Right lung (tissue), 10 donors: ENCODE results near the gene MICAL1. TPM values are rescaled to one million over a fixed set of nuclear protein-coding genes. Genes with fewer than 3 reads are reported as not detected.

Source experiments
- DNase-seq, 2 donors: peaks; one replicate each; pipeline ENCODE4 v3.0.0-alpha.2; 2013
- long read RNA-seq, 8 donors: transcript quantifications; one replicate each; lab custom pipeline, GENCODE V29; 2026
- polyA plus RNA-seq, 5 donors: library from polyadenylated mRNA; unstranded; fragments of 120-200 nt; gene quantifications; one replicate each; pipeline versions ENCODE4 v1.2.1 to v1.2.3, GENCODE V29; 2013; ENCODE audit warnings: inconsistent platforms in 1 of 5, low replicate concordance in 1 of 5; ENCODE audit not compliant: insufficient read length in 5 of 5, insufficient read depth in 1 of 5

Gene MICAL1, protein sequence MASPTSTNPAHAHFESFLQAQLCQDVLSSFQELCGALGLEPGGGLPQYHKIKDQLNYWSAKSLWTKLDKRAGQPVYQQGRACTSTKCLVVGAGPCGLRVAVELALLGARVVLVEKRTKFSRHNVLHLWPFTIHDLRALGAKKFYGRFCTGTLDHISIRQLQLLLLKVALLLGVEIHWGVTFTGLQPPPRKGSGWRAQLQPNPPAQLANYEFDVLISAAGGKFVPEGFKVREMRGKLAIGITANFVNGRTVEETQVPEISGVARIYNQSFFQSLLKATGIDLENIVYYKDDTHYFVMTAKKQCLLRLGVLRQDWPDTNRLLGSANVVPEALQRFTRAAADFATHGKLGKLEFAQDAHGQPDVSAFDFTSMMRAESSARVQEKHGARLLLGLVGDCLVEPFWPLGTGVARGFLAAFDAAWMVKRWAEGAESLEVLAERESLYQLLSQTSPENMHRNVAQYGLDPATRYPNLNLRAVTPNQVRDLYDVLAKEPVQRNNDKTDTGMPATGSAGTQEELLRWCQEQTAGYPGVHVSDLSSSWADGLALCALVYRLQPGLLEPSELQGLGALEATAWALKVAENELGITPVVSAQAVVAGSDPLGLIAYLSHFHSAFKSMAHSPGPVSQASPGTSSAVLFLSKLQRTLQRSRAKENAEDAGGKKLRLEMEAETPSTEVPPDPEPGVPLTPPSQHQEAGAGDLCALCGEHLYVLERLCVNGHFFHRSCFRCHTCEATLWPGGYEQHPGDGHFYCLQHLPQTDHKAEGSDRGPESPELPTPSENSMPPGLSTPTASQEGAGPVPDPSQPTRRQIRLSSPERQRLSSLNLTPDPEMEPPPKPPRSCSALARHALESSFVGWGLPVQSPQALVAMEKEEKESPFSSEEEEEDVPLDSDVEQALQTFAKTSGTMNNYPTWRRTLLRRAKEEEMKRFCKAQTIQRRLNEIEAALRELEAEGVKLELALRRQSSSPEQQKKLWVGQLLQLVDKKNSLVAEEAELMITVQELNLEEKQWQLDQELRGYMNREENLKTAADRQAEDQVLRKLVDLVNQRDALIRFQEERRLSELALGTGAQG
- polyA plus RNA-seq, result 10 to 100 TPM; 47.7 to 65.3 (median 57.3) TPM
- long read RNA-seq, donor 1, partial matches to known transcripts, result 6 of 8 reads
- long read RNA-seq, donor 1, other reads (novel, unspliced or antisense), result 0 of 8 reads
- long read RNA-seq, donor 2, result 0 reads
- long read RNA-seq, donor 3, partial matches to known transcripts, result 6 of 6 reads
- long read RNA-seq, donor 3, other reads (novel, unspliced or antisense), result 0 of 6 reads
- long read RNA-seq, donor 4, partial matches to known transcripts, result 0 of 1 reads
- long read RNA-seq, donor 4, other reads (novel, unspliced or antisense), result 0 of 1 reads
- long read RNA-seq, donor 5, partial matches to known transcripts, result 5 of 5 reads
- long read RNA-seq, donor 5, other reads (novel, unspliced or antisense), result 0 of 5 reads
- long read RNA-seq, donor 6, partial matches to known transcripts, result 5 of 6 reads
- long read RNA-seq, donor 6, other reads (novel, unspliced or antisense), result 0 of 6 reads
- long read RNA-seq, donor 7, partial matches to known transcripts, result 6 of 6 reads
- long read RNA-seq, donor 7, other reads (novel, unspliced or antisense), result 0 of 6 reads
- long read RNA-seq, donor 8, partial matches to known transcripts, result 0 of 3 reads
- long read RNA-seq, donor 8, other reads (novel, unspliced or antisense), result 0 of 3 reads

DNA sequence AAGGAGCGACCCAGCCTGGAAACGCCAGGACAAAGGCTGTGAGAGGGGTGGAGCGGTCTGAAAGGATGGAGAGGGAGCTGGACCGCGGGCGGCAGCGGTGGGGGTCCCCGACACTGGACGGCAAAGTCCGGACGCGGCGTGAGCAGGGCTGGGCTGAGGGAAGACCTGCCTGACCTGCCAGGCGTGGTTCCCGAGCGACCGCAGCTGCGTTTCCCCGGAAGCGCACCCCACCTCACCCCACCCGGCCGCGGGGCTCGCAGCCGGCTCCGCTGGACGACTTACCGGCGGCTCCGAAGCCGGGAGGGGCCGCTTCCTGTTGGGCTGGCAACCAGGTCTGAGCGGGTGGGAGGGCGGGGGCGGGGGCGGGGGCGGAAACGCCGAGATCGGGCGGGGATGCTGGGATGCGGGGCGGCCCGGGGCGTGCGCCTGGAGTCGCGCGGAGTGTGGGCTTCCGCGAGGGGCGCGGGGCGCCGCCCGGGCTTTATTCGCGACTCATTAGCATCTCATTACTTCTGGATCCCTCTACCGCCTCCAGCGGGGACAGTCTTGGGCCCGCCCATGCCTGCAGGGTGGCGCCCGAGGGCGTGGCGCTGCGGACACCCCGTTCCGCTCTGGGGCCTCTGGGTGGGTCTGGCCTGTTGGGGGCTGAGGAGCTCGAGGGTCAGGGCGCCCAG is at the start of gene MICAL1:
MICAL1 (minus strand) TSS at position 336 of the 674 bp plus-strand sequence. CDS start 1,576 bp downstream, outside the sequence.
- DNase-seq, result peak; percentile 74 to 77

DNA sequence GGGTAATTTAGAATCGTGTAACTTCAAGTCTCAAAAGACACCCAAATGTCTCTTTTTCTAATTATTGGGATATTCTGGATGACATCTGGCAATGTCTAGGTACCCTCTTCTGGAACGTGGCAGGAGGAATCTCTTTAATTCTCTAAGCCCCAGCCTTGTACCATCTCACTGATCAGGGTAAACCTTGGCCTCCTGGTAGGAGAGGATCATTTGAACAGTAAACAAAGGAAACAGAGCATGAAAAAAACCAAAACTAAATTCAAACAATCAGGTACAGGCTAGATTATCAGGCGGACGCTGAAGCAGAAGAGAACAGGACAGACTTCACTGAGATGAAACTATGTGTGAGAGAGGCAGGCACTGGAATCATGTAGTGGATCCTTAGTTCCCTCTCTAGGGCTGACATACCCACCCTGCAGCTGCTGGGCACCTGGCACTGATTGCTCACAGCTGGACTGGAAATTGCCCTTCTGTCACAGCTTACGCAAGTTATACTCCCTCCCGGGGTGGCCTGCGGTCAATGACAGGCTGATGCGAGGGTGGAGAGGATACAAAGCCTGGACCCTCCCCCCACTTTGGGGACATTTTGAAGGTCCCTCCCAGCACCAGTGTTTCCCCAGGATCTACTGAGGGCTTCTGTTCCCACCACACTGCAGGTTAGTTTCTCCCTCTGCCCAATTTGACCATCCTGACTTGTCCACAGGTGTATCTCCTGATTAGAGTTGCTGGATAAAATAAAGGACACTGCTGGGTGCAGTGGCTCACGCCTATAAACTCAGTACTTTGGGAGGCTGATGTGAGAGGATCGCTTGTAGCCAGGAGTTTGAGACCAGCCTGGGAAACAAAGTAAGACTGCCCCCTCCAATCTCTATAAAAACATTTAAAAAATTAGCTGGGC is 48.0 kb upstream of the MICAL1 start:
- DNase-seq, result no peak

DNA sequence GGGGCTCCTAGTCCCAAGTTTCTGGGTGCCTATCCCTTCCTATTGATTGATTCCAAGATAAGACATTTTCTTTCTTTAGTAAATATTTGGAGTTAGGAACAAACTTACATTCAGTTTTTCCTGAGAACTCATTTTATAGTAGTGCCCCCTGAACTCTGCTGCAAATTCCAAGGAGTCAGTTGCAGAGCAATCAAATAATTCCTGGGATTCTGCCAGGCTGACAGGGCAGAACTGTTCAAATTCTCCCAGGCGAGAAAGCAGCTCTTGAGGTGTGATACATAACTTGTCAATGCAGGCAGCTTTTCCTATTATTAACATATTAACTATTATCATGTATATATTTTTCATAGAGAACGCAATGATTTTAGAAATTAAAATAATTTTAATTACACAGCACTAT is 43.4 kb upstream of the MICAL1 start:
- DNase-seq, result no peak

DNA sequence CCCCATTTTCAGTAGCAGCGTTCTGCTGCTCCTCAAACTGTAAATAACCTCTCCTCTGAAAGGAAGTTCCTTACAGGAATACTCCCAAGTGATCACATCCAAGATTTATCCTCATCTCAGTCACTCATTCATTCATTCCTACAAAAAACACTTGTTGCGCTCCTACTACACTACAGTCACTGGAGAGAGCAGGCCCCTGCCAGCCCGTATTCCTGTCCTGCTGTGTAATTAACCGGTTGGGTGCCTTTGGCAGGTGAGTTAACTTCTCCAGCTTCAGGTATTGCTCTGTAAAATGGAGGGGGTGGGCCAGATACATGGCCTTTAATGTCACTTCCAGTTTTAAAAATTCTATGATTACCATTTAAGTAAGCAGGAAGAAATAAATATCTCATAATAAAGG is 42.5 kb upstream of the MICAL1 start:
- DNase-seq, result no peak

DNA sequence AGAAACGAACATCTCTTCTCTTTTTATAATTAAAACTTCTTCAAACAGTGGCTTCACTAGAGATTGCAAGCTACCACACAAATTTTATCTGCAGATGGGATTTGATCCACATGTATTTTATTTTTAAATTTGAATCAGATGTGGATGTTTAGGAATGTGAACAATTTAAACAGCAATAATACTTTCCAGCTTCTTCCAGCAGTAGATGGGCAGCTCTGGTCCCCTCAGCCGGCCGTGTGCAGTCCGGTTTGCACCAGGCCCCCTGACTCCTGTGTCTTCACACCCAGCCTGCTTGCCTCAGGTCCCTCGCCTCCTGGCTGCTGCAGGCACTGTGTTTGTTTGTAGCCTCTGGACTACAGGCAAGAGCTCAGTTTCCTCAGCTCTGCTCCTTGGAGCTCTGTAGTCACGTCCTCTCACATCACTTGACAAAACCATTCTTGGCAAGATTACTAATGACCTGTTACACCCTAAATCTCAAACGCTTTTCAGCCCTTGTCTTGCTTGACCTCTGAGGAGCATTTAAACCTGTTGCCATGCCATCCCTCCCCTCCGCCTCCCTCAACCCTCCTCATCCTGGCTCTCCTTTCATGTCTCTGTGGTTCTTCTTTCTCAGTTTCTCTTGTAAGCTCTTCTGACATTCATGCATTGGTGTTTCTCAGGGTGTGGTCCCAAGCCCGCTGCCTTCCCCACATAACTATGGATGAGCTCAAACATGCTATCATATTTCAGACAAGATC is 40.6 kb upstream of the MICAL1 start:
- no peak for DNase-seq

DNA sequence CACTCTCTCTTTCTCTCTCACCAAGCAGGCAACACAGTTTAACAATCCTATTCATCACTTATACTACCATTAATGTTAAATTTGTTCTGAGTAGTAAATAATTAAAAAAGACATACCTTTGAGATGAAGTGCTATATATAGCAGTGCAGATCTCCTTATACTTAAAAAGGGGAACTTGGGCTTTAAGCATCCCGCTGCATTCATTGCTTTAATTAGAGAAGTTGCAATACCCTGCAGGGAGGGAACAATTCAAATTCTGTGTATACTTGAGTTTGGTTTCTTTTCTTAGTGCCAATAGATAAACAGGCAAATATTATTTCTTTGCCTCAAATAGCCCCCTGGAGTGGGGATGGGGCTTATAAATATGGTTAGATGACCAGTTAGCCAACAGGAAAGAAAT is 38.3 kb upstream of the MICAL1 start:
- no peak for DNase-seq

DNA sequence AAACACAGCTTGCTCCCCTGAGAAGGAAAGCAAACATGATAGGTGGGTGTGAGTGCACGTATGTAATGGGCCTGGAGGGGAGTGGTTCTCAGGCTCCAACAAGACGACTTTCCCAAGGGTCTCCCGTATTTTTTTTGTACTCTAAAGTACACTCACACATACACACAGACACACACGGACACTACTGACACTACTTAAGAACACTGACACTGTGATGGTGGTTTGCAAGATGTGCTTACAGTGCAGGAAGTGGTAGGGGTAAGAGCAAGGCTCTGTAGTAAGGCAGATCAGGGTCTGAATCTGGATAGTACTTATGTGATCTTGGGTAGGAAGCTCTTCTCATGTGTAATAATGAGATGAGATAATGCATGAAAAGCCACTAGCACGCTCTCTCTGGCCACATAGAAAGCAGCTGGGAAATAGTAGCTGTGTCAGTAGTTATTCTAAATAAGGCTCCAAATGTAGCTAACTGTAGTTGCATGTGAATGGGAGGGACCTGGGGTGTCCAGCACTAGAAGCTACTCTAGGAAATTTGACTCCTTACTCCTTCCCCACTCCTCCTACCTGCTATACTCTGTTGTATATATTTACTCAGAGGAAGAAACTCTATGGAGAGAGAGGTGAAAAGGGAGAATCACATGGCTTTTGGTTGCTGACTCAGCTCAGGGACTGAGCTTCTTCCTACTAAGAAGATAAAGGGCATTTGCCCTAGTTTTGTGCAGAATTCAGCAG is 35.8 kb upstream of the MICAL1 start:
- no peak for DNase-seq

DNA sequence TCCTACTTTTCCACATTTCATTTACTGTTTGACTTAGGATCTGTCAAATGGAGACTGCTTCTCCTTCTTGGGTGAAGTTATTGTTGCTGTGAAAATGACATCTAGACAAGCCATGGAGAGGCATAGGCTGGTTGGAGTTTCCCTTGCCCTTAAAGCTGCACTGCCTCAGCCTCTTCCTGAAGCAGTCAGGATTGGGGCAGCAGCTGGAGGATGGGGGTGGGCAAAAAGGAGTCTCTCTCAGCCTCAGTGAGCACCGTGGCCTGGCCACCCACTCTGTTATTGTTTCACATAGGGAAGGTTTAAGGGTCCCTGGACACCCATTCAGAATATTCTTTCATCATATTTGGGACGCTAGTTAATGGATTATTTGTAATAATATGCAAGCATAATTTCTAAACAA is 35.1 kb upstream of the MICAL1 start:
- DNase-seq, result no peak

DNA sequence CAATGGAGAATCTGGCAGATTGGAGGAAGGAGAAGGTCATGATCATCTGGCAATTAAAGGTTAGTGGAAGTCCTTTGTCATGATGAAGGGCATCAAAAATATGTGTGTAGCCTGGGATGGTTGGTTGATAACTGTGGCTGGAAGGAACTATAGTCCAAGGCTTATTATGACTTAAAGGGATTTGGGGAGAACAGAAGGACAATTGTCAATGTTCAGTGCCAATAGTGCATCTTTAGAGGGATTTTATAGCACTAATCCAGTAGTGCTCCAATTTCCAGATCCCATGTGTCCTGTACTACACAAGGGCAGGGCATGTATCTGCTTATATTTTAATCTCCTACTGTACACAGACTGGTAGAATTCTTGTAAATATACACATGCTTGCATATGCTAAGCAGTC is 32.4 kb upstream of the MICAL1 start:
- DNase-seq, result no peak

DNA sequence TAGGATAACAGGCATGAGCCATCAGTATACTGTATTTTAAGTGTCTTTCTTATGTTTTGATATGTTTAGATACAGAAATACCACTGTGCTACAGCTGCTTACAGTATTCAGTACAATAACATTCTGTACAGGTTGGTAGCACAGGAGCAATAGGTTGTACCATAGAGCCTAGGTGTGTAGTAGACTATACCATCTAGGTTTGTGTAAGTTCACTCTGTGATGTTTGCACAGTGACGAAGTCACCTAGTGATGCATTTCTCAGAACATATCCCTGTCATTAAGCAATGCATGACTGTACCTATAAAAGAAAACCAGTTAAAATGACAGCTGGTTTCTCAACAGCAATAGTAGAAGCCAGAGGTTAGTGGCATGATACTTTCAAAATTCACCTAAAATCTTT is 30.5 kb upstream of the MICAL1 start:
- DNase-seq, result no peak

DNA sequence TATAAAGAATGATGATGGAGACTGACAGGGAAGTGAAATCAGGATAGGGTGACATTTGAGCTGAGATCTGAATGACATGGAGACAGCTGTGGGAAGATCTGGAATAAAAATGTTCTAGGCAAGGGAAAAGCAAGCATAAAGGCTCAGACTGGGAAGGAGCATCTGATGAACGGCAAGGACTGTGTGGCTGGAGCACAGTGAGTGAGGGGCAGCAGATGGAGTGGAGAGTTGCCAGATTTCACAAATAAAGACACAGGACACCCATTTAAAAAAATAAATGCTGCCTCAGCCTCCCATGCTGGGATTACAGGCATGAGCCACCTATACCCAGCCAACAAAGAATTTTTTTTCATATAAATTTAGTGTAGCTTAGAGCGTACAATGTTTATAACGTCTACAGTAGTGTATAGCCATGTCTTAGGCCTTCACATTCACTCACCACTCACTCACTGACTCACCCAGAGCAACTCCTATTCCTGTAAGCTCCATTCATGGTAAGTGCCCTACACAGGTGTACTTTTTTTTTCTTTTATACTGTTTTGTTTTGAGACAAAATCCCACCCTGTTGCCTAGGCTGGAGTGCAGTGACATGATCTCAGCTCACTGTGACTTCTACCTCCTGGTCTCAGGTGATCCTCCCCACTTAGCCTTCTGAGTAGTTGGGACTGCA is 29.8 kb upstream of the MICAL1 start:
- DNase-seq, result no peak

DNA sequence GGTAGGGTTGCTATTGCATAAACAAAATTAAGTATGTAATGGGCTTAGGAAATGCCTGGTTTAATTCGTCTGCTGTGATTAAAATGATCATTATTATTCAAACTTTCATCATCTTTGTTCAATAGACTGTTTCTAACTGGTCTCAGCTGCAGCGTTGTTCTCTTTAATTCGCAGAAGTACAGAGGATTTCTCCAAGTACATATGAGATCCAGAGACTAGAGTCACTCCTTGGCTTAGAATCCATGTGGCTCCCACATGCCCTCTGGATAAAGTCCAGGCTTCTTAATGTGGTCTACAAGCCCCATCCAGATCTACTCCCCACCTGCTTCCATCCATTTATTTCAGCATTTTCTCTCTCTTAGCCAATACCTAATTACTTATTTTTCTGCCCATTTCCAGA is 28.6 kb upstream of the MICAL1 start:
- DNase-seq, result peak; percentile 64 to 77

DNA sequence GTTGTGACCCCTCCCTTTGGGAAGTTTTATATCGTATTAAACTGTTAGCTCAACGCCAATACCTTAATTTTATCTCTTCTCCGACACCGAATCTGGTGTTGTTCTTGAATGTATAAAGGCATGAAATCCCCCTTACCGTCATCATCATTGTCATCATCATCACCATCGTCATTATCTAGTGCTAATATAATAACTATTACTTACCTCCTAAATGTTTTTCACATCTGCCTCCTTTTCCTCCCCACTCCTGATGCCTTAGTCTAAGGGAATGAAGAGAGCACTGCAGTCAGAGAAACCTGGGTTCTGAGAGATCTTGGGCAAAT is 28.1 kb upstream of the MICAL1 start:
- DNase-seq, result peak; percentile 59 to 60

DNA sequence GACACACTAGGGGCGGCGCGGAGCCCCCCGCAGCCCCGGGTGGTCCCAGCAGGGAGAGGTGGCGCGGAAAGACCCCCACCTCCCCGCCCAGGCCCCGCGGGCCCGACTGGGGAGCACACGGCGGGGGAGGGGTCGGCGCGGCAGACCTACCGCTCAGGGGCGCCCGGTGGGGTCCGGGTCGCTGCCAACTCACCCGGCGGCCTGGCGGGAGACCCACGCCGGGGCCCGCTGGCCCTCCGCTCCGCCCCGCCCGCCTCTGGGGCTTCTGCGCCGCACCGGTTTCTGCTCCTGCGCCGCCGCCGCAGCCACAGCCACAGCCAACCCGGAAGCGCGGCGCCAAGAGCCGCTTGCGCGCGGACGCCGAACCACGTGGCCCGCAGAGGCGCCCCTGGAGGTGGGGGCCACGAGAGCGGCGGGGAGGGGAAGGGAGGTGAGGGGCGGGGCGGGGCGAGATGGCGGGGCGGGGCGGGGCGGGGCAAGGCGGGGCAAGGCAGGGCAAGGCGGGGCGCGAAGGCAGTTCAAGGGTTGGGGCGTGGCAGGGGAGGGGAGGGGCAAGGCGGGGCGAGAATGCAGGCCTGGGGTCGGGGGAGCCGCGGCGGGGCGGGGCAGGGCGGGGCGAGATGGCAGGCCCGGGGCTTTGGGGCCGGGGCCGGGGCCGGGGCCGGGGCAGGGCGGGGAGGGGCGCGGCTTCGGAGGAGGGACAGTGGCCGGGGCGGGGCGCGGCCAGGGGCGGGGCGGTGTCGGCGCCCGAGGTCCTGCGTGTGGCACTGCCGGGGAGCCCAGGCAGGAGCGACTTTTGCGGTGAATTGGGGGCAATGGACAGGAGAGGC is 27.5 kb upstream of the MICAL1 start, which contains the start of gene ZBTB24:
ZBTB24 (minus strand) TSS at position 315 of the 830 bp plus-strand sequence. CDS start 1,193 bp downstream, outside the sequence.
- DNase-seq, result peak; percentile 87 to 90

DNA sequence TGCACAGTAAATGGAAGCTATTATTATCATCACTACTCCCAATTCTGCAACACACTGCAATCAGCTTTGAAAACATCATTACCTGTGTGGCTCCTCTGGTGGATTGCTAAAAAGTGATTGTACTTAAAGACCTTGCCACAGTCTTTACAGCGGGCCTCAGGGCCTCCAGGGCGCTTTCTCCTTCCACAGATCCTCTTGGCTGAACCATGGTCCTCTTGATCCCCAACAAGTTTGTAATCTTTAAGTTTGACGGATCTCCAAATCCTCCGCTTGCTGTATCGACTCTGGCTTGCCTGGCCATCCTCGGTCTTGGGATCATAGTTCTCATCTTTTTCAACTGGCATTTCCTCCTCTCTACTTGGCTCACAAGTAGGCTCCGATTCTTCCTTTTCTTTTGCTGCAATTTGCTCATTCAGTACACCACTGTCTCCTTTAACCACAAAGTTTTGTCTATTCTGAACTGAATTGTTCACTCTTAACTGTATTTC is 25.5 kb upstream of the MICAL1 start:
- DNase-seq, result no peak
